ENCODE results near the gene CPB1.
"Not testable (repeated sequence)": the region's sequence is repeated elsewhere in the genome, so short reads cannot be mapped to it uniquely, and the experiment has no call there.

The CPB1 gene

DNA sequence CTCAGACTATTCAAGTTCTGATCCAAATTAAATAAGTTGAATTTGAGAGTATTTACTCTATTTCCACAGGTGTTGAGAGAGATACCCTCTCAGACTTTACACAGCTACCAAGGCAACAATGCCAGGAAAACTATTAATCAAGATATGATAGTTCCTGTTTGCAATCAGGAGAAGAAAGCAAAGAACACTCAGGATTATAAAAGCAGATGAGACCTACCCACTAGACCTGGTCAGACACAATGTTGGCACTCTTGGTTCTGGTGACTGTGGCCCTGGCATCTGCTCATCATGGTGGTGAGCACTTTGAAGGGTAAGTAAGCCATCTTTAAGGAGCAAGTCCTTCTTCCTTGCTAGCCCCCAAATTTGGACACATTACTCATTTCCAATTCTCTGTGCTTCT, at the start of gene CPB1:
CPB1 (plus strand) TSS at position 227 of the 400 bp plus-strand sequence; CDS start at position 240, 13 bp downstream.
- DNase-seq: no peak

DNA sequence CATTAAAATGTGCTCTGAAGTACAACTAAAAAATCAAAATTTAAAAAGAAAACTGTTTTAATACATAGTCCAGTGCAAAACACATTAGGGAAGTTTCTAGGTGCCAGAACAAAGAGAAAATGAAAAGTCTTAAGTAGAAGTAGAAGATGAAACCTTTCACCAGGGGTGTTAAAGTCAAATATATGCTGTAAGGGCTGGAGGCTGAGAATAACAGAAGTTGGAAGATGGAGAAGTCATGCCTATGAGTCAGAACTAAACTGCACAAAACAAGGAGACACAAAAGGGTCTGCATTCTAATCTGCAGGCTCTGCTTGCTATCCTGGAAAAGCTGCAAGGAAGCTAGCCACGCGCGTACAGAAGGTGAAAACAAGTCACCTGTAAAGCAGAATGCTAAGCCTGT, 48.7 kb upstream of the CPB1 start:
- DNase-seq: no peak

DNA sequence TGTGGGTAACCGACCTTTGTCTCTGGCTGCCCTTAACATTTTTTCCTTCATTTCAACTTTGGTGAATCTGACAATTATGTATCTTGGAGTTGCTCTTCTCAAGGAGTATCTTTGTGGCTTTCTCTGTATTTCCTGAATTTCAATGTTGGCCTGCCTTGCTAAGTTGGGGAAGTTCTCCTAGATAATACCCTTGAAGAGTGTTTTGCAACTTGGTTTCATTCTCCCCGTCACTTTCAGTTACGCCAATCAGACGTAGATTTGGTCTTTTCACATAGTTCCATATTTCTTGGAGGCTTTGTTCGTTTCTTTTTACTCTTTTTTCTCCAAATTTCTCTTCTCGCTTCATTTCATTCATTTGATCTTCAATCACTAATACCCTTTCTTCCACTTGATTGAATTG, 42.6 kb upstream of the CPB1 start:
- not testable (repeated sequence) for DNase-seq

DNA sequence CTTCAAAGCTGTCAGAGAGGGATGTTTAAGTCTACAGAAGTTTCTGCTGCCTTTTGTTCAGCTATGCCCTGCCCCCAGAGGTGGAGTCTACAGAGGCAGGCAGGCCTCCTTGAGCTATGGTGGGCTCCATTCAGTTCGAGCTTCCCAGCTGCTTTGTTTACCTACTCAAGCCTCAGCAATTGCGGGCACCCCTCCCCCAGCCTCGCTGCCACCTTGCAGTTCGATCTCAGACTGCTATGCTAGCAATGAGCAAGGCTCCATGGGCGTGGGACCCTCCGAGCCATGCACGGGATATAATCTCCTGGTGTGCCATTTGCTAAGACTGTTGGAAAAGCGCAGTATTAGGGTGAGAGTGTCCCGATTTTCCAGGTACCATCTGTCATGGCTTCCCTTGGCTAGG, 41.5 kb upstream of the CPB1 start:
- DNase-seq: not testable (repeated sequence)

DNA sequence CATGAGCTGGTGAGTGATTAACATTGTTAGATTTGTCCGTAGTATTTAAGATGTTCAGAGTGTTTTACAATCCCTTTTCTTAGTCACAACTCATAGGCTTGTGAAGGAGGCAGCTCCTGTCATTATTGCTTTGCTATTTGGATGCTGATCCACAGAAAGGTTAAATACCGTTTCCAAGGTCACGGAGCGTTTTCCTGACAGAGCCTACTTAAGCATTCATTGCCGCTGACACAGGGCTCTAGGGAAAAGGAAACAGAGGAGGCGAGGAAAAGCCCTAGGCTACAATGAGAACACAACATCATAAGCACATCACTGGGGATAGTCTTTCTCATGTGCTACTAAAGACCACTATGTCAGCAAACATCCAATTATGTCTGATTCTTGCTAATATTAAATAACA, 38.5 kb upstream of the CPB1 start:
- DNase-seq: no peak

DNA sequence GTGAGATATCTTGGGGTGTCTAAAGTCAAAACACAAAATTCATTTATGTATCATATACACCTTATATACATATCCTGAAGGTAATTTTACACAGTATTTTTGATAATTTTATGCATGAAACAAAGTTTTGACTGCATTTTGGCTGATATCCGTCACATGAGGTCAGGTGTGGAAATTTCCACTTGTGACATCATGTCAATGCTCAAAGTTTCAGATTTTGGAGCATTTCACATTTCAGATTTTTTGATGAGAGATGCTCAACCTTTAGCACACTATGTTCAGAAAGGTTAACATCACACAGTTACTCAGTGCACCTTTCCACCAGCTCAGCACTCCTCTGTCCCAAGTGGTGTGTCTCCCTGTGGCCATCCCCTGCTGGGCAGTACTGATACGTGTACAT, 37.7 kb upstream of the CPB1 start:
- DNase-seq: no peak

DNA sequence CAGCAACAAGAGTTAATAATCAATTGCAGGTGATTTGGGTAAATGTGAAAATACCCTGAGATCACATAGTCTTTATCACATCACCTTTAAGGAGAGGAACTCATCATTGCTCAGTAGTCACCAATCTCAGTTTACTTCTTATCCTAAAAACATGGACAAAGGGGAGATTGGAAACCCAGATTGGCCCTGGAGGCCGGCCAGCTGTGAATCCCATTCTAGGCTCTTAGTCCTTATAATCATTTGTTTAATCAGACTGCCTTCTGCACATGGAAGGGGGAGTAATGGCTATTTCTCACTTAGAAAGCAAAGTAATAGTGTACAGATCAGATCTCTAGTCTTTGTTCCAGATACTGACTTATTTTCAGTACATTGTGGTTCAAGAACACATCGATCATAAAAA, 37.2 kb upstream of the CPB1 start:
- DNase-seq: peak; percentile 28

DNA sequence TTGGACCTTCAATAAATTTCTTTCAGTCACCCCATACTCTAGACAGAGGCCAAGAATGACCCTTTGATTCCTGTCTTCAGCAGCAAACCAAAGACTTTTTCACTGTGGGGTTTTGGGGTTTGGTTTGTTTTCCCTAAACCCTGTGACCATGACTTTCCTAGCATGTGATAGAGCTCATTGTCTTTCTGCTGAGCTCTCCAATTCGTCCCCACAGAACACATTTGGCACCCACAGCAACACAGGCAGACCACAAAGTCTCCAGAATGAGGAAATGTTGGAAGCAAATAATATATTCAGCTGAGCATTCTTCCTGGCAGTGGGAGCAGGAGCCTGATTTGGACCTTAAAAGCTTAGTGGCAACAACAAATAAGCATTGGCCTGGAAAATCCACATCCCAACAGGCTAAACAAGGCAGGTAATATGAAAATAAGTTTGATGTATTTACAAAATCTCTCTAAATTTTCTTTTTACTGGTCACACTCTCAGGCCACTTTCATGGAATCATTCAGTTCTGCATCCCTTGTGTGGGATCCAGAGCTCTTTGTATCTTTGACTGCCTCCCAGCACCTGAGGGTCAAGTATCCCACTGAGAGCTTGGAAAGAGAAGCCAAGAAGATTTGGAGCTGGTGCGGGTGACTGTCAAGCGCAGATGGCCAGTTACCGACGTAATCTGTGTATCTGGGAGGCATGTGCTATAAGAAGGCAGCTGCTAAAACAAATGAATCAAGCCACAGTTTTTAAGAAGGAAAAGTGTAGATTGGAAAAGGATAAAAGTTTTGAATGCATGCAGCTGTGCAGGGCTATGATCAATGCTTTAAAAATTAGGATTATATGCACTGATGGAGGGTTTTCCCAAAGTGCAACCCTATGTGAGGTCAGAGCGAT, 36.5 kb upstream of the CPB1 start:
- peak; percentile 88 for DNase-seq

DNA sequence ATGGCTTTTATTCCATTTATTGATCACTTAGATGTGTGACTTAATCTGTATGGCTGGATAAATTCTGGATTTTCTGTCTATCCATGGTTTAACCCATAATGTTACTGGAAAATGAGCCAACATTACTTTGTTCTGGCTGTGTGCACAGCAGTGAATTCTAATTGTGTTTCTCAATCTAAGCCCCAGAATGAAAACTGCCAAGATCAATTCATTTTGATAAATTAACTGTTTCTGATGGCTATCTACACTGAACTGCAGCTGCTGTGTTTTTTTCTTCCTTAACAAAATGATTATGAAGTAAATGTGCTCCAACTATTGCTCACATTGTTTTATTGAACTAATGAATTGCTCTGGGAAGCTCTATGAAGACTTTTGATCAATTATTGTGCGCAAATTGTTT, 35.7 kb upstream of the CPB1 start:
- no peak for DNase-seq

DNA sequence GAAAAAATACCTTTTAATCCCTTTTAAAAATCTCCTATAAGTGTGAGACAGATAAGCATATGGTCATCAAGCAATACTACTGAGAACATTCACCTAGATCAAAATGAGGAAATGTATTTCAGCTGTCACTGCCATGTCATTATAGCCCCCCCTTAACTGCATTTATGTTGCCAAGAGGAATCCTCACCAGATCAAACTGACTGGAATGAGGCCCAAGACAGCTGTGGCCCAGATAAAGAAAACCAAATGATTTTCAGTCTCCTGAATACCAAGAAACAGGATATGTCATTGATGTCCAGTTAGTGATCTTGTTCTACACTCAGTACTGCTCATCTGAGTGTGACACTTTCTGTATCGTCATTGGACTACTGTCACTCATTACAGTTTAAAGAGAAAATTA, 35.1 kb upstream of the CPB1 start:
- no peak for DNase-seq

DNA sequence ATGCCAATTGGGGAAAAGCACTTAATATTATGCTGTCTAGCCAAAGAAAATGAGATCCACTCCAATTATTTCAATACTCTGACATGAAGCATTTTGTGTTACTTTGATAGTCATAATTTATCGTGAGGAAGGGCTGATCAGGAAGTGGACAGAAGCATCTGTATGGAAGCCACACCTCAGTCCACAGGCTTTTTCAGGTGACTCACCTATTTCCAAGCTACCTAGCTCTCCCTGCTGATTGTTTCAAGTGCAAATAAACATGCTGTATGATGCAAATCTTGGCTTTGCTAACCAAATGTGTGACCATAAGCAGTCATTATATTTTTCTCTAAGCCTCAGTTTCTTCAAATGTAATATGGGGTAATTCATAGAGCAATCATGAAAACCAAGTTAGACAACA, 30.8 kb upstream of the CPB1 start:
- DNase-seq: no peak

DNA sequence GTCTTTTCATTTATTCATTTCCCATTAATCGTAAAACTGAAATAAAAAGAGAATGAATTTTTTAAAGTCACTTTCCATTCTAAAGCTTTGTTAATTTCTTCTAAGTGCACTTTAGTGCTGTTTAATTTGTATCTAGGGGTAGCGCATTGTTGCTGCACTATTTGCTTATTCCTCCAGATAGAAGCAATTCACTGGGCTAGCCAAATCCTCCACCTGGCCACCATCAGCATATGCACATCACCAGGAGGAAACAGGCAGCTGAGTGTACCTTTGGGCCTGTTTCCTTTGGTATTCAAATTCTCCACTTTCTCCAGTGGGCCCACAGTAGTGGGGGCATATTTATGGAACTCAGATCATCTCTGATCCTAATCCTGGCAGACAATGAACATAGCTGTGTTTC, 29.8 kb upstream of the CPB1 start:
- DNase-seq: no peak

DNA sequence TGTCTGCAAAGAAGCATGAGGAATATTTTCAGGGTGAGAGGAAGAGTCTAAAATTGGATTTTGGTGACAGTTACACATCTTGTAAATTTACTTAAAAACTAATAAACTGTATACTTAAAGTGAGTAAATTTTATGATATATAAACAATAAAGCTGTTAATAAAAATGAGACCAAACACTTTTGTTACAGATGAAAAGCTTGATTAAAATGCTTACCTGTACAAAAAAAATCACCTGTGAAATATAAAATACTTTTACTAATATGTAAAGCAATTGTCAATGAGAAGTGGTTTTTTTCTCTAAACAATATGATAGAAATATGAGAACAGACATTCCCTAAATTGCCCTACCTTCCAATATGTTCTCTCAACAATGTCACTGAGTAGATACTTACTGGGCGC, 27.2 kb upstream of the CPB1 start:
- no peak for DNase-seq

DNA sequence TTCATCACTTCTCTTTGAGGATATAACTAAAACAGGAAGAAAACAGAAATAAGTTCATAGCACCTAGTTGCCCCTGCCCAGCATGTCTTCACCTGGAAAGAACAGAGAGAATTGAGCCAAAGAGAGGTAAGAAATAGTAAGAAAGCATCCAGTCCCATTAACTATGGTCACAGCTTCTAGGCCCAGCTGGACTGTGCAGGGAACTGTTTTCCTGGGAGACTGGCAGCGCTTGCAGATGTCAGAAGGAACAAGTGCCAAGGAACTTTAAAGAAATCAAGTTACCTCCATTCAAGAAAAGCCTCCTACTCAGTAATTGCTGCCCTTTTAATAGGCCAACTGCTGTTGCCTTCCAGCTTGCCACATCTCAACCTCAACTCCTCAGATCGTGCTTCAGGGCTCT, 17.8 kb upstream of the CPB1 start:
- no peak for DNase-seq

DNA sequence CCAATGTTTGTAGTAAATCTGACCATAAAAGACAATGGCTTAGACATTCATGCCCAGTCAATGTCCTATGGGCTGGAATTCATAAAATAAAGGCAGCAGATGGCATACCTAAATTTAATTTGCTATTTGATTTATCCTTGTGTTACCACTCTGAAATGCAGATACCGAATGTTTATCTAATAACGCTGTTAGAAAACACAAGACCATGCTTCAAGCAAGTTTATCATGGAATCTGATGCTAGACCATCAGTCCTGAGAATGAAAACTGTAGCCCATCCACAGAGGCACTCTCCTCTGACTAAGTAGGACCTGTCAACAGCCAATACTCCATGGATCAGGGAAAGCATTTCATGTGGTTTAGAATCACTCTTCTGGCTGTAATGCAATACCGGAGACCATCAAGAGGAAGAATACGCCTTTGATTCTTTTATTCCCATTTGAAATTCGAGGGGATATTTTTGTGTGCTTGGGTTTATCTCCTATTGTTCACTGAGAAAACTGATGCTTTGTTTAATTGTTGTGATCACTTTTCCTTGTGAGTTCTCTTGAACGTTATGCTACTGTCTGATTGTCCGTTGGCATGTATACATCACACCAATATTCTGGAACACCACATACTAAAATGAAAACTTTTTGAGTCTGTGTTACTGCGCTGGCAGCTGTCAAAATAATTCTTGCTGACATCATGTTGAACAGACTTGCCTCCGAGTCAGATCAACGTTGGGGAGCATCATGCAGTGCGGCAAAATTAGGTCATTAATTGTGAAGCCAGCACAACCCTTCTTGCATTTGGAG, 12.1 kb upstream of the CPB1 start:
- no peak for DNase-seq

DNA sequence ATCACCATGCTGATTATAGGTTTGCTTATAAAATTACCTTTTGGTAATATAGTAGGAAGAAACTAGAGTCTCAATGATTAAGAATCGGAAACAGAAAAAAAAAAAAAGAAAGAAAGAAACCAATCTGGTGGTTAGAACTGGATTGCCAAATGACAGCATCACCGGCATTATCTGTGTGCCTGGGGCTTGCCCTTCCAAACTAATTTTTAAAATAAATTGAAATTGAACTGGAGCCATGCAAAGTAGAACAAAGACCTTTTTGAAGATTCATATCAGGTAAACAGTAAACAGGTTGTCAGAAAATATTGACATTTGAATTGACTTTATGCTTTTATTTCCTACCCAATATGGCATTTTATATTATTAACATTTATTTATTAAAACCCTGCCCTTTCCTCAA, 11.2 kb upstream of the CPB1 start:
- DNase-seq: no peak

DNA sequence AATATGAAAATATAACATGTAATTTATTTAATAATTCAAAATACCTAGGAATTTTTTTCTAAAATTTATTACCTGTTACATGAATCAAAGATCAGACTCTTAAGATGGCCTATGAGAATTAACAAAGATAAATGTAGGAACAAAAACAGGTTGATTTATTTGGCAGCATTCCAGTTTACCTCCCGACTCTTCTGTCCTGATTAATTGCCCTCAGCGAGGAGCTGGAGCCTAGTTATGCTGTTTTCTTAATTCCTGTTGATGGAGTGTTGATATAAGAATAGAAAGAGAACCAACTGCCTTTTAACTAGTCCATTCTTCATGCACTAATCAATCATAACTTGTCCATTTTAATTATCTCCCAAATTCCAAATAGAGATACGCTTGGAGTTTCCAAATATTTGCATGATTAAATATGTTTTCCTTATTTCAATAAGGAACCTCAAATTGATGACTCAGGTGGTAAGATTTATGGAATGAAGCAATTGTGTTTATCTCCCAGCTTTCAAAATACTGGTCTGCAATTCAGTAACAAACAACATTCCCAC, 10.6 kb upstream of the CPB1 start:
- DNase-seq: no peak

DNA sequence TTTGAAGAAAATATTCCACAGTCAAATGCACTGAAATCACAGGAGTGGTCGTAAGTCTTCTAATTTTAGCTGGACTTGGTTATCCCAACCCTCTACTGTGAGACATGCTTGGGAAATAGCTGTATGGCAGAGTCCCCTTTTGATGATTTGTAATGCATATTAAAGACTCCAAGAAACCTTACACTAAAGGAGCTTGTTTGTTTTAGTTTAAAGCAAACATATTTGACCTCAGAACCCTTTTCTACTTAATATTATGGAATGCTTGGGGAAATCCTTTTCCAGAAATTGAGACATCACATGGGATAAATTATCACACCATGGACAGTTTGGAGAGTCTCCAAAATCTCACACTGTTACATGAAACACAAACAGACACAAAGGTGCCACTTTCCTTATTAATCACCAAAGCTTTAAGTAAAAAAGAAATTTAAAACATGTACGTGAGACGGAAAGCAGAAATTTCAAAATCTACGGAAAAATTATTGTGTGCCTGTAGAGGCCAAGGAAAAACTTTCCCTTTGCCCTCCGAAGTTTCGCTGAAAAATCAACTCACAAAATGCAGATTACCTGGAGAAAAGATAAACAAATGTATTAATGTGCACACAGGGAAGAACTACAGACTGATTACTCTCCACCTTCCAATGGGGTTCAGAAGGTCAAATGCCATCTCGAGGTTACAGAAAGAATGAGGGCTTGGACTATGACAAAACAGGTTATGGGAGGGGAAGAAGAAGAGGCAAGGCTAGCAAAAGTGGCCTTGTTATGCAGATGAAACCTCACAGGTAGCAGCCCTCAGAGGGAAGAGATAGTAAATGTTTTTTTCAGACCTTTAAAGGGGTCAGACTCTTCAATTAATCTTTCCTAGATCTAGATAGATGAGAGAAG, 7.0 kb upstream of the CPB1 start:
- no peak for DNase-seq

DNA sequence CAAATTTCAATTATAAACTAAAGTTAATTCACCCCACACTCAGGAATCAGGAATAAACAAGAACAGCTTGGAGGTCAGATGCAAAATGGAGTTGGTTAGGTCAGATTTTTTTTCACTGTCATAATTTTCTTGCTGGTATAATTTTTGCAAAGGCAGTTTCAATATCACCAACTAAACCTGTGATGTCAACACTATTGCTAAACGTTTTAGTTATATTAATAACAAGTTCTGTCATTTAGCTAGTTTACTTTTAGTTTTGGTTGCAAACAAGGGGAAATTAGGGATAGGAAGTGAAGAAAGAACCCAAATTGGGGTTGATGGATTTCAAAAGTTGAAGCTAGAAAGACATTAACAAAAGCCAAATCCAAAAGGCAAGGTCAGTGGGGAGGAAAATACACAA, 4.6 kb upstream of the CPB1 start:
- DNase-seq: no peak

DNA sequence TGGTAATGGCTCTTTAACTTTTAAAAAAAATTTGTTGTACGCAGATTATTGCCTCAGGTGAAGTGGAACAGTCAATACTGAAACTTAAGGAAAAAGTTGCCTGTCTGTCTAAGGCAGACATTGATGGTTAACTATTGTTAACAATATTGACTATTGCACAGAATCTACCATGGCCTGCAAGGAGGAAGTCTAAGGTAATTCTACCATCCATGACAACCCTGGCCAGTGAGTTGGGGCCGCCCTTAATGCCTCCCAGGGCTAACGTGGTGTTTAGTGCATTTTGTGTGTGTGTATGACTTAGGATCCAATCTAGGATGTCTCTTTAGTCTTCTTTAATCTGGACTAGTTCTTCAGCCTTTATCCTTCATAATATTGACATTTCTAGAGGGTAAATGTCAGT, 2.1 kb upstream of the CPB1 start:
- DNase-seq: no peak

DNA sequence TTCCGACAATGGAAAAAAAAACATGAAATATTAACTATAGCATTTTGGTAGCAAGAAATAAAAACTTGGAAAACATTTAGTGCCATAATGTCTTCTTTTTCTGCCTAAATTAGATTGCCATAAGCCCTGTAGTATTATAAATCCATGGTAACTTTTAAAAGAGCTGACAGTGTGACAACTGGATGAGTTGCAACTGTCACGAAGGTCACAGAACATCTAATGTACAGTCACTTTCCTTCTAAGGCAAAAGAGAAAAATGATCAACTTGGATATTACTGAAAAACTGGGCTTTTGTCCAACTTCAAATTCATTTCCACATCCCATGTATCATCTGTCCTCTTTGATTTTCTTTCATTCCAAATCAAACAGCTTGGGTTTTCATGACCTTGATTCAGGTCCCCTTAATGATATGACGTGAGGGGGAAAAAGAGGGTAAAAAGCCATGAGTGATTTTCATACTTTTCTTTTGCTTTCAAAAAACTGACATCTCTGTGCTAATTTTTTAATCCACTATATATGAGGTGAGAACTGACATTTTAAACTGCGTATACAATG, 602 bp downstream of the CPB1 start:
- DNase-seq: no peak

DNA sequence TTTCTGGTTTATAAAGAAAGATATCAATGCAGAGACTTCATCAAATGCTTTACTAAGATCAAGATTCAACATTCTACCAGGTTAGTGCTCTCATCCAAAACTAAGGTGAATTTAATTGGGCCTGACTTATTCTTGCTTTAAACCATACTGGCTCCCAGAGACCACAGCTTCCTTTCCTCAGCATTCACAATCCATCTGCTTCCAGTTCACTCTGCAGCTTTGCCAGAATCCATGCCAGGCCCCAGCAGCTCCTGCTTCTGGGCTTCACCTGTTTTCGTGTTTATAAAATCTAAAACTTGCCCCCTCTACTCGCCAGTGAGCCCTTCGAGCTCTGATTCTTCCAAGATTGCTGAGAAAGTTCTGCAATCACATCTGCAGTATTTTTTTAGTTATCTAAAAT, 2.3 kb downstream of the CPB1 start:
- DNase-seq: no peak

DNA sequence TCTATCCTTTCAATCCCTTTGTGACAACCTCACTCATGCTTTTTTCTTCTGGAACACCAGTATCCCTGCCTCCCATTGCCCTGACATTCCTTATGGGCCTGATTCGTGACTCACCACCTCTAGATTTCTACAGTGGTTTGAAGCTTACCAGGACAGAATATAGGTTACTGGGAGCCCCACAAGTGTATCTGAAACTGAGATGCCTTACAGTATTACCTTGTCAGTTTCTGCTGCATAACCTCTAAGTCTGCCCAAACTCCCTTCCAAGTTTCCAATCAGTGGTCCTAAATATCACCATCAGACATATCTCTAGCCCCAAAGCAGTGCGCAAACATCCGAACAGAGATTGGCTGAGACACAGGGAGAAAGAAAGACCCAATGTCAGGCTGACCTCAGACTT, 5.6 kb downstream of the CPB1 start:
- DNase-seq: no peak
